ENCODE measurements around the gene TMEM135.

- TF ChIP-seq ZNF274 (IDR thresholded peaks at IDR 0.05; ENCODE audit: low read depth, low read length), result no peak
- no peak for TF ChIP-seq YY1 (IDR thresholded peaks at IDR 0.05; ENCODE audit: insufficient read depth, insufficient read length)
These were observed 243.8 kb downstream of the TMEM135 start for GRCh38 chr11:87281496-87281895.

All from NT2/D1 (cell line).